ENCODE measurements around the gene PPIP5K2. TPM values are rescaled to one million over a fixed set of nuclear protein-coding genes. Genes with fewer than 3 reads are reported as not detected.
A peak's percentile ranks its signal among the peaks of the same experiment; 100 is the strongest.

The PPIP5K2 gene
- total and polyA plus RNA-seq, 4 donors = 9.7 to 38.6 (median 27.4) TPM

GRCh38 chr5:103128202-103128601, 8.1 kb downstream of the PPIP5K2 start:
- Histone ChIP-seq H3K4me1 (ENCODE audit: control insufficient read depth in 4 of 4, insufficient read depth in 4 of 4, low read length in 3 of 4) (peaks cover 0 to 6% (median 2%) of the 10 kb centered on the region in 4 donors), H3K9ac (ENCODE audit: low read depth in 1 of 2, low read length in 2 of 2) (no peak overlapping the region), H3K27ac (ENCODE audit: low read depth in 1 of 2, low read length in 2 of 2) (no peak overlapping the region), H3K27me3 (ENCODE audit: control insufficient read depth in 4 of 4, insufficient read depth in 4 of 4, low read length in 3 of 4) (no peaks in the 10 kb centered on the region), H3K4me3 (ENCODE audit: low read depth in 1 of 3, low read length in 3 of 3) (no peak overlapping the region), H3K9me3 (ENCODE audit: control insufficient read depth in 4 of 4, low read length in 3 of 4) (no peaks in the 10 kb centered on the region), H3K36me3 (ENCODE audit: control insufficient read depth in 4 of 4, insufficient read depth in 3 of 4, low read depth in 1 of 4, low read length in 3 of 4) (peaks cover 0 to 2% (median 0%) of the 10 kb centered on the region in 4 donors)
- DNase-seq (ENCODE audit: low spot score) = no peak
- TF ChIP-seq HNF4A (conservative IDR thresholded peaks at IDR 0.05) (no peak), RXRA (IDR thresholded peaks at IDR 0.05) (no peak), NR2F2 (IDR thresholded peaks at IDR 0.05) (no peak), FOXA2 (IDR thresholded peaks at IDR 0.05) (no peak), HNF4G (IDR thresholded peaks at IDR 0.05) (no peak), ZBTB33 (IDR thresholded peaks at IDR 0.05) (no peak), GABPA (IDR thresholded peaks at IDR 0.05 in 1 of 2, conservative IDR thresholded peaks at IDR 0.05 in 1 of 2) (no peak), EGR1 (IDR thresholded peaks at IDR 0.05; ENCODE audit: low read depth in 2 of 2) (no peak), MAX (IDR thresholded peaks at IDR 0.05) (no peak), CTCF (IDR thresholded peaks at IDR 0.05; ENCODE audit: low read depth, low read length, missing input control) (no peak), FOXA1 (IDR thresholded peaks at IDR 0.05) (no peak), YY1 (IDR thresholded peaks at IDR 0.05) (no peak)
- TF ChIP-seq, protein P1, sequence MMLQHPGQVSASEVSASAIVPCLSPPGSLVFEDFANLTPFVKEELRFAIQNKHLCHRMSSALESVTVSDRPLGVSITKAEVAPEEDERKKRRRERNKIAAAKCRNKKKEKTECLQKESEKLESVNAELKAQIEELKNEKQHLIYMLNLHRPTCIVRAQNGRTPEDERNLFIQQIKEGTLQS (IDR thresholded peaks at IDR 0.05) = no peak

DNA sequence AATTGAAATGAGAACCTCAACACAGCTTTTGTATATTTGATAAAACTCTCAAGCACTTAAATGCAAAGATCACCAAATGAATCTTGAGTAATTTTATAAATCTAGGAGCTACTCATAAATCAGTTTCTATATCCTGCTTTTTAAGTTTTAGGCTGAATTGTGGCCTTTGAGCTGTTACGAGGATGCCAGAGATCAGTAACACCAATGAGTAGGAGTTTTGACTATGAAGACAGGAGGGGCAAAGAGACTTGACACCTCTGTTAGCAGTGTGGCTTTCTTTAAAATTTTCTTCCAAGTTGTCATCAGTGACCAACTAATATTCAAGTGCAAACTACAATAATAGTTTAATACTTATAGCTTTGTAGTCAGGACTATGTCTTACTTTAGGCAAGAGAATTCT, 12.6 kb downstream of the PPIP5K2 start:
- H3K27ac ChIP-seq (ENCODE audit: low read depth in 1 of 2, low read length in 2 of 2) = peak overlapping the region; percentile 46 to 60
- WGBS = 35% methylated on average over 1 of the region's 1 CpG
- no peak for DNase-seq (ENCODE audit: low spot score)
- no peaks in the 10 kb centered on the region for H3K27me3 ChIP-seq (ENCODE audit: control insufficient read depth in 4 of 4, insufficient read depth in 4 of 4, low read length in 3 of 4)
- H3K9me3 ChIP-seq (ENCODE audit: control insufficient read depth in 4 of 4, low read length in 3 of 4) = no peaks in the 10 kb centered on the region
- peaks cover 0 to 2% (median under 1%) of the 10 kb centered on the region in 4 donors for H3K36me3 ChIP-seq (ENCODE audit: control insufficient read depth in 4 of 4, insufficient read depth in 3 of 4, low read depth in 1 of 4, low read length in 3 of 4)
- TF ChIP-seq EGR1 (IDR thresholded peaks at IDR 0.05; ENCODE audit: low read depth in 2 of 2) (no peak), HNF4A (conservative IDR thresholded peaks at IDR 0.05) (peak; percentile 37 to 53), FOXA2 (IDR thresholded peaks at IDR 0.05) (no peak), GABPA (IDR thresholded peaks at IDR 0.05 in 1 of 2, conservative IDR thresholded peaks at IDR 0.05 in 1 of 2) (peak in 1 of 2 donors; percentile 10), JUND (IDR thresholded peaks at IDR 0.05) (no peak), RAD21 (IDR thresholded peaks at IDR 0.05) (no peak)
- peak overlapping the region in 1 of 2 donors; percentile 61 for H3K9ac ChIP-seq (ENCODE audit: low read depth in 1 of 2, low read length in 2 of 2)
- peaks cover 0 to 10% (median 2%) of the 10 kb centered on the region in 4 donors for H3K4me1 ChIP-seq (ENCODE audit: control insufficient read depth in 4 of 4, insufficient read depth in 4 of 4, low read length in 3 of 4)
- H3K4me3 ChIP-seq (ENCODE audit: low read depth in 1 of 3, low read length in 3 of 3) = no peak overlapping the region

All from liver (tissue), 9 donors.